ENCODE measurements around the gene ATP11A.
A peak's percentile ranks its signal among the peaks of the same experiment; 100 is the strongest.

The ATP11A gene

GRCh38 chr13:112743451-112744167, 53.8 kb downstream of the ATP11A start:
- DNase-seq (ENCODE audit: low spot score), result no peak

GRCh38 chr13:112744168-112745021, 54.6 kb downstream of the ATP11A start:
- DNase-seq (ENCODE audit: low spot score), result peak; percentile 3

GRCh38 chr13:112746044-112746443, 56.2 kb downstream of the ATP11A start:
- DNase-seq (ENCODE audit: low spot score), result no peak

- no peak for DNase-seq (ENCODE audit: low spot score)
Measured at GRCh38 chr13:112747256-112747655, 57.4 kb downstream of the ATP11A start.

GRCh38 chr13:112748947-112749735, 59.3 kb downstream of the ATP11A start:
- no peak for DNase-seq (ENCODE audit: low spot score)

- no peak for DNase-seq (ENCODE audit: low spot score)
Measured at GRCh38 chr13:112750570-112750969, 60.7 kb downstream of the ATP11A start.

- no peak for DNase-seq (ENCODE audit: low spot score)
Measured at GRCh38 chr13:112751617-112752016, 61.8 kb downstream of the ATP11A start.

GRCh38 chr13:112752211-112752610, 62.4 kb downstream of the ATP11A start:
- no peak for DNase-seq (ENCODE audit: low spot score)

- DNase-seq (ENCODE audit: low spot score), result no peak
Measured at GRCh38 chr13:112752711-112753541, 63.1 kb downstream of the ATP11A start.

- no peak for DNase-seq (ENCODE audit: low spot score)
Measured at GRCh38 chr13:112753833-112754232, 64.0 kb downstream of the ATP11A start.

- DNase-seq (ENCODE audit: low spot score), result no peak
Measured at GRCh38 chr13:112754281-112755025, 64.6 kb downstream of the ATP11A start.

GRCh38 chr13:112755331-112755730, 65.5 kb downstream of the ATP11A start:
- DNase-seq (ENCODE audit: low spot score), result no peak

GRCh38 chr13:112756081-112756480, 66.2 kb downstream of the ATP11A start:
- no peak for DNase-seq (ENCODE audit: low spot score)

GRCh38 chr13:112756511-112756966, 66.7 kb downstream of the ATP11A start:
- DNase-seq (ENCODE audit: low spot score), result no peak

- DNase-seq (ENCODE audit: low spot score), result no peak
Measured at GRCh38 chr13:112756967-112757758, 67.3 kb downstream of the ATP11A start.

GRCh38 chr13:112757759-112758086, 67.9 kb downstream of the ATP11A start:
- DNase-seq (ENCODE audit: low spot score), result no peak

GRCh38 chr13:112759053-112759452, 69.2 kb downstream of the ATP11A start:
- DNase-seq (ENCODE audit: low spot score), result no peak

GRCh38 chr13:112759827-112760226, 70.0 kb downstream of the ATP11A start:
- DNase-seq (ENCODE audit: low spot score), result no peak

GRCh38 chr13:112760435-112760834, 70.6 kb downstream of the ATP11A start:
- DNase-seq (ENCODE audit: low spot score), result no peak

GRCh38 chr13:112760931-112761330, 71.1 kb downstream of the ATP11A start:
- no peak for DNase-seq (ENCODE audit: low spot score)
